ENCODE results near the gene ZNF358. TPM values are rescaled to one million over a fixed set of nuclear protein-coding genes. Genes with fewer than 3 reads are reported as not detected.

ZNF358 gene
- total and polyA plus RNA-seq, 2 donors (not counting 1 experiment from before 2014, with no cell fraction given): 16.7 to 26.8 TPM

DNA sequence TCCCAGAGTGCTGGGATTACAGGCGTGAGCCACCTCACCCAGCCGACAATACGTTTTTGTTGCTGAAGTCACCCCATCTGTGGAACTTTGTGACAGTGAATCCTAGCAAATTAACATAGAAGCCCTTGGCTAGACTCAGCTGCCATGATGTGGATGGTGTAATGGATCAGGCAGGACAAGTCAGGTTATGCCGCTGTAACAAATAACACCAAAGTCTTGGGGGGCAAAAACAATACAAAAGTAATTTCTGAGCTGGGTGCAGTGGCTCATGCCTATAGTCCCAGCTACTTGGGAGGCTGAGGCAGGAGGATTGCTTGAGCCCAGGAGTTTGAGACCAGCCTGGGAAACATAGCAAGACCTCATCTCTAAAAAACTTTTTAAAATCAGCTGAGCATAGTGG, 49.0 kb downstream of the ZNF358 start:
- no peak overlapping the region for H3K4me2 ChIP-seq (ENCODE audit: extremely low read depth, insufficient read depth, low read length)
- no peaks in the 10 kb centered on the region for H4K20me1 ChIP-seq (ENCODE audit: control insufficient read depth, extremely low read depth, insufficient read depth, low read length)
- no peak overlapping the region for H2AFZ ChIP-seq (ENCODE audit: low read length)
- no peaks in the 10 kb centered on the region for H3K9me3 ChIP-seq (ENCODE audit: control insufficient read depth, insufficient read depth, low read depth, low read length)
- no peaks in the 10 kb centered on the region for H3K79me2 ChIP-seq (ENCODE audit: control insufficient read depth, insufficient read depth, low read length)
- peaks cover 4% of the 10 kb centered on the region for H3K36me3 ChIP-seq (ENCODE audit: control insufficient read depth, insufficient read depth, low read length)
- no peak for TF ChIP-seq EZH2 (IDR thresholded peaks at IDR 0.05; ENCODE audit: low read length, missing control alignments)
- no peak for TF ChIP-seq CTCF (conservative IDR thresholded peaks at IDR 0.05 in 1 of 2, IDR thresholded peaks at IDR 0.05 in 1 of 2; ENCODE audit: low read depth in 1 of 2, low read length in 2 of 2)
- no peaks in the 10 kb centered on the region for H3K27me3 ChIP-seq (ENCODE audit: control insufficient read depth, insufficient read depth, low read length)
- no peak for DNase-seq (ENCODE audit: low read depth in 2 of 2)
- H3K4me1 ChIP-seq (ENCODE audit: control insufficient read depth, extremely low read depth, insufficient read depth, low read length): no peaks in the 10 kb centered on the region
- H3K27ac ChIP-seq (ENCODE audit: insufficient read depth, low read length): no peak overlapping the region
- H3K9ac ChIP-seq (ENCODE audit: insufficient read depth, low read length): no peak overlapping the region
- no peak overlapping the region for H3K4me3 ChIP-seq (replicated peaks in 1 of 4; ENCODE audit: control extremely low read depth in 1 of 4, insufficient read depth in 1 of 4, low read depth in 3 of 4, low read length in 4 of 4)

DNA sequence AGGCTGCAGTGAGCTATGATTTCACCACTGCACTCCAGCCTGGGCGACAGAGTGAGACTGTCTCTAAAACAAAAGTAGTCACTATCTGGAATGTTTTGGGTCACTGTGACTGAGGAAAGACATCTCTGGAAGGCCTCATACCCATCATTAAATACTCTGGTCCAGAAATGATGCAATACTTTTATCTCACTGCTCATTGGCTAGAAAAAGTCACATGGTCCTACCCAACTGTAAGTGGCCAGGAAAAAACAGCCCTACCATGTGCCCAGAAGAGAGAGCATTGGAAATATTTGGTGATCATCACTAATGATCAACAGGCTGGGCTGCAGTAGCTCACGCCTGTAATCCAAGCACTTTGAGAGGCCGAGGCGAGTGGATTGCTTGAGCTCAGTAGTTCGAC, 49.4 kb downstream of the ZNF358 start:
- no peak overlapping the region for H3K9ac ChIP-seq (ENCODE audit: insufficient read depth, low read length)

More for the DNA sequence above, 49.4 kb downstream of the ZNF358 start:
- H3K79me2 ChIP-seq (ENCODE audit: control insufficient read depth, insufficient read depth, low read length): no peaks in the 10 kb centered on the region
- TF ChIP-seq EZH2 (IDR thresholded peaks at IDR 0.05; ENCODE audit: low read length, missing control alignments) (no peak), CTCF (conservative IDR thresholded peaks at IDR 0.05 in 1 of 2, IDR thresholded peaks at IDR 0.05 in 1 of 2; ENCODE audit: low read depth in 1 of 2, low read length in 2 of 2) (no peak)
- H3K4me2 ChIP-seq (ENCODE audit: extremely low read depth, insufficient read depth, low read length): no peak overlapping the region
- H3K27me3 ChIP-seq (ENCODE audit: control insufficient read depth, insufficient read depth, low read length): no peaks in the 10 kb centered on the region
- no peaks in the 10 kb centered on the region for H4K20me1 ChIP-seq (ENCODE audit: control insufficient read depth, extremely low read depth, insufficient read depth, low read length)
- H2AFZ ChIP-seq (ENCODE audit: low read length): no peak overlapping the region
- no peaks in the 10 kb centered on the region for H3K9me3 ChIP-seq (ENCODE audit: control insufficient read depth, insufficient read depth, low read depth, low read length)
- H3K27ac ChIP-seq (ENCODE audit: insufficient read depth, low read length): no peak overlapping the region
- peaks cover 4% of the 10 kb centered on the region for H3K36me3 ChIP-seq (ENCODE audit: control insufficient read depth, insufficient read depth, low read length)
- no peak for DNase-seq (ENCODE audit: low read depth in 2 of 2)
- no peaks in the 10 kb centered on the region for H3K4me1 ChIP-seq (ENCODE audit: control insufficient read depth, extremely low read depth, insufficient read depth, low read length)
- H3K4me3 ChIP-seq (replicated peaks in 1 of 4; ENCODE audit: control extremely low read depth in 1 of 4, insufficient read depth in 1 of 4, low read depth in 3 of 4, low read length in 4 of 4): no peak overlapping the region

Other genes starting within 250 kb of the ZNF358 start
- gene INSR, start 221.7 kb upstream of the ZNF358 start, total RNA-seq: 23.9 and 25.4 TPM in 2 replicates
- 2.3 and 3.7 TPM in 2 replicates for gene INSR, start 221.7 kb upstream of the ZNF358 start, polyA plus RNA-seq
- 33.1 and 45.1 TPM in 2 replicates for gene ARHGEF18, start 167.2 kb upstream of the ZNF358 start, total RNA-seq
- gene ARHGEF18, start 167.2 kb upstream of the ZNF358 start, polyA plus RNA-seq: 6.1 and 7.8 TPM in 2 replicates
- 3.8 and 3.9 TPM in 2 replicates for gene PEX11G, start 27.1 kb upstream of the ZNF358 start, total RNA-seq
- gene PEX11G, start 27.1 kb upstream of the ZNF358 start, polyA plus RNA-seq: 1.2 and 1.5 TPM in 2 replicates
- gene MCOLN1, start 6.5 kb downstream of the ZNF358 start, total RNA-seq: 3.9 and 4.0 TPM in 2 replicates
- gene MCOLN1, start 6.5 kb downstream of the ZNF358 start, polyA plus RNA-seq: 15.1 and 20.5 TPM in 2 replicates
- 61.9 and 89.2 TPM in 2 replicates for gene PNPLA6, start 19.6 kb downstream of the ZNF358 start, total RNA-seq
- gene PNPLA6, start 19.6 kb downstream of the ZNF358 start, polyA plus RNA-seq: 20.9 and 34.2 TPM in 2 replicates
- gene CAMSAP3, start 79.8 kb downstream of the ZNF358 start, total RNA-seq: not detected in 2 replicates
- gene CAMSAP3, start 79.8 kb downstream of the ZNF358 start, polyA plus RNA-seq: not detected in 2 replicates
- 19.0 and 28.2 TPM in 2 replicates for gene XAB2, start 113.4 kb downstream of the ZNF358 start, total RNA-seq
- gene XAB2, start 113.4 kb downstream of the ZNF358 start, polyA plus RNA-seq: 12.5 and 16.5 TPM in 2 replicates
- 15.7 and 16.9 TPM in 2 replicates for gene PET100, start 113.7 kb downstream of the ZNF358 start, total RNA-seq
- 37.5 and 38.8 TPM in 2 replicates for gene PET100, start 113.7 kb downstream of the ZNF358 start, polyA plus RNA-seq
- not detected in 2 replicates for gene PCP2, start 117.6 kb downstream of the ZNF358 start, total RNA-seq
- gene PCP2, start 117.6 kb downstream of the ZNF358 start, polyA plus RNA-seq: not detected in 2 replicates
- gene STXBP2, start 121.0 kb downstream of the ZNF358 start, total RNA-seq: 2.8 and 4.6 TPM in 2 replicates
- gene STXBP2, start 121.0 kb downstream of the ZNF358 start, polyA plus RNA-seq: 4.6 and 5.3 TPM in 2 replicates
- gene RETN, start 152.9 kb downstream of the ZNF358 start, total RNA-seq: not detected in 2 replicates
- not detected in 2 replicates for gene RETN, start 152.9 kb downstream of the ZNF358 start, polyA plus RNA-seq
- gene MCEMP1, start 161.0 kb downstream of the ZNF358 start, total RNA-seq: not detected in 2 replicates
- not detected in 2 replicates for gene MCEMP1, start 161.0 kb downstream of the ZNF358 start, polyA plus RNA-seq
- gene TRAPPC5, start 164.7 kb downstream of the ZNF358 start, total RNA-seq: 49.6 and 103 TPM in 2 replicates
- gene TRAPPC5, start 164.7 kb downstream of the ZNF358 start, polyA plus RNA-seq: 19.4 and 22.2 TPM in 2 replicates
- not detected in 2 replicates for gene FCER2, start 186.0 kb downstream of the ZNF358 start, total RNA-seq
- not detected in 2 replicates for gene FCER2, start 186.0 kb downstream of the ZNF358 start, polyA plus RNA-seq
- gene CLEC4G, start 216.0 kb downstream of the ZNF358 start, total RNA-seq: not detected in 2 replicates
- not detected in 2 replicates for gene CLEC4G, start 216.0 kb downstream of the ZNF358 start, polyA plus RNA-seq
- gene CD209, start 231.4 kb downstream of the ZNF358 start, total RNA-seq: not detected in 2 replicates
- gene CD209, start 231.4 kb downstream of the ZNF358 start, polyA plus RNA-seq: not detected in 2 replicates
- not detected in 2 replicates for gene CLEC4M, start 247.1 kb downstream of the ZNF358 start, total RNA-seq
- not detected in 2 replicates for gene CLEC4M, start 247.1 kb downstream of the ZNF358 start, polyA plus RNA-seq

Data from fibroblast of lung (primary cell).